Smooth muscle cell (in vitro differentiated cells): ENCODE data around the gene NBEA. TPM values are rescaled to one million over a fixed set of nuclear protein-coding genes. Genes with fewer than 3 reads are reported as not detected.

Source experiments
- DNase-seq: peaks from one replicate; lab custom pipeline; 2025; ENCODE audit not compliant: unreplicated experiment; lab: John Stamatoyannopoulos, UW
- H2AFZ ChIP-seq: fragments of 200-600 bp; sonication (generic); 2 replicates; pipeline ENCODE4 v1.6.0; 2016; ENCODE audit warnings: antibody characterized with exemption, low read depth, mild to moderate bottlenecking
- H3F3A ChIP-seq: fragments of 200-600 bp; sonication (generic); 2 replicates; pipeline ENCODE4 v1.6.0; 2017; ENCODE audit warnings: antibody characterized with exemption, low read depth
- H3K27ac ChIP-seq: fragments of 200-600 bp; sonication (generic); 2 replicates; pipeline ENCODE4 v1.5.1; 2016; ENCODE audit warnings: low read depth, mild to moderate bottlenecking
- H3K27me3 ChIP-seq: fragments of 200-600 bp; sonication (generic); 2 replicates; pipeline ENCODE4 v1.6.1; 2016; ENCODE audit warnings: low read depth, mild to moderate bottlenecking
- H3K36me3 ChIP-seq: fragments of 200-600 bp; sonication (generic); 2 replicates; pipeline ENCODE4 v1.5.1; 2016; ENCODE audit warnings: low read depth
- H3K4me1 ChIP-seq: fragments of 200-600 bp; sonication (generic); 2 replicates; pipeline ENCODE4 v1.5.1; 2016; ENCODE audit warnings: low read depth
- H3K4me2 ChIP-seq: fragments of 200-600 bp; sonication (generic); 2 replicates; pipeline ENCODE4 v1.6.0; 2016; ENCODE audit warnings: mild to moderate bottlenecking
- H3K4me3 ChIP-seq: fragments of 200-600 bp; sonication (generic); 2 replicates; pipeline ENCODE4 v1.5.1; 2016; ENCODE audit warnings: mild to moderate bottlenecking
- H3K79me2 ChIP-seq: fragments of 200-600 bp; sonication (generic); 2 replicates; pipeline ENCODE4 v1.6.0; 2016; ENCODE audit warnings: low read depth, mild to moderate bottlenecking
- H3K9ac ChIP-seq: fragments of 200-600 bp; sonication (generic); 2 replicates; pipeline ENCODE4 v1.6.0; 2016; ENCODE audit warnings: low read depth
- H3K9me3 ChIP-seq: fragments of 200-600 bp; sonication (generic); replicated peaks from 2 replicates; pipeline ENCODE4 v1.5.1; 2016; ENCODE audit warnings: low read depth
- H4K20me1 ChIP-seq: fragments of 200-600 bp; sonication (generic); 2 replicates; pipeline ENCODE4 v1.6.0; 2016; ENCODE audit warnings: low read depth
- WGBS: methylation state at CpG from one replicate; pipeline ENCODE4 v1.1.7; 2016; ENCODE audit warnings: low lambda C conversion rate; 5-methylcytosine and 5-hydroxymethylcytosine counted together
- polyA plus RNA-seq: library from polyadenylated mRNA; unstranded; fragments of >200 nt; fragmentation: Nextera tagmentation; extraction: Ambion mirVana; gene quantifications from 2 replicates; pipeline ENCODE4 v1.2.1, GENCODE V29; 2016
- total RNA-seq: library from RNA; depleted of rRNA; stranded (reverse); fragments of >200 nt; gene quantifications from 2 replicates; pipeline ENCODE4 v1.2.3, GENCODE V29; 2014
- TF ChIP-seq, protein P1 (sequence below): fragments of 200-600 bp; sonication (generic); IDR thresholded peaks from 2 replicates; pipeline ENCODE4 v1.5.1; 2017; ENCODE audit warnings: borderline replicate concordance, mild to moderate bottlenecking, antibody characterized with exemption; ENCODE audit not compliant: insufficient read depth, poor library complexity, severe bottlenecking

The NBEA gene
- total and polyA plus RNA-seq, 2 experiments from 2014 or later = 3.6 to 11.7 TPM

DNA sequence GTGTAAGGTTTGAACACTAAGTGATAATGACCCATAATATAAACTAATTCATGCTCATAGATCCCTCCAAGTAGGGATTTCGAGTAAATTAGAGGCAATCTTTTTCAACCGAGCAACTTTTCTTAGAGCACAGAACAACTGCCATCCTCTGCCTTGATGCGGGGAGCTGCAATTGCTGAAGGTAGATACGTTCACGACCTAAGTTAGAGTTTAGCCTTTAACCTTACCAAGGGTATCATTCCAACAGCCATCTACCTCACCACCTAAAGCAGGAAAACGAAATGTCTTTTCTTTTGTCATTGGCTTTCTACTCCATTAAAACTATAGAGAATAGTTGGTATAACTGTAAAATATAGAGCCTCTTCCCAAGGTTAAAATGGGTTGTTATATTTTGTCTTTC lies 42.2 kb upstream of the NBEA start:
- Histone ChIP-seq H3K9me3 (no peaks in the 10 kb centered on the region), H3K4me1 (peaks cover 16% of the 10 kb centered on the region), H3K4me2 (no peak overlapping the region), H3K4me3 (no peak overlapping the region), H4K20me1 (no peaks in the 10 kb centered on the region), H3K27me3 (peaks cover 16% of the 10 kb centered on the region), H3K27ac (no peak overlapping the region), H3F3A (no peaks in the 10 kb centered on the region), H2AFZ (no peak overlapping the region), H3K36me3 (no peaks in the 10 kb centered on the region), H3K9ac (no peak overlapping the region), H3K79me2 (no peaks in the 10 kb centered on the region)
- WGBS = 20% methylated on average over 6 of the region's 6 CpGs
- no peak for DNase-seq
- TF ChIP-seq, protein P1, sequence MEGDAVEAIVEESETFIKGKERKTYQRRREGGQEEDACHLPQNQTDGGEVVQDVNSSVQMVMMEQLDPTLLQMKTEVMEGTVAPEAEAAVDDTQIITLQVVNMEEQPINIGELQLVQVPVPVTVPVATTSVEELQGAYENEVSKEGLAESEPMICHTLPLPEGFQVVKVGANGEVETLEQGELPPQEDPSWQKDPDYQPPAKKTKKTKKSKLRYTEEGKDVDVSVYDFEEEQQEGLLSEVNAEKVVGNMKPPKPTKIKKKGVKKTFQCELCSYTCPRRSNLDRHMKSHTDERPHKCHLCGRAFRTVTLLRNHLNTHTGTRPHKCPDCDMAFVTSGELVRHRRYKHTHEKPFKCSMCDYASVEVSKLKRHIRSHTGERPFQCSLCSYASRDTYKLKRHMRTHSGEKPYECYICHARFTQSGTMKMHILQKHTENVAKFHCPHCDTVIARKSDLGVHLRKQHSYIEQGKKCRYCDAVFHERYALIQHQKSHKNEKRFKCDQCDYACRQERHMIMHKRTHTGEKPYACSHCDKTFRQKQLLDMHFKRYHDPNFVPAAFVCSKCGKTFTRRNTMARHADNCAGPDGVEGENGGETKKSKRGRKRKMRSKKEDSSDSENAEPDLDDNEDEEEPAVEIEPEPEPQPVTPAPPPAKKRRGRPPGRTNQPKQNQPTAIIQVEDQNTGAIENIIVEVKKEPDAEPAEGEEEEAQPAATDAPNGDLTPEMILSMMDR = no peak

DNA sequence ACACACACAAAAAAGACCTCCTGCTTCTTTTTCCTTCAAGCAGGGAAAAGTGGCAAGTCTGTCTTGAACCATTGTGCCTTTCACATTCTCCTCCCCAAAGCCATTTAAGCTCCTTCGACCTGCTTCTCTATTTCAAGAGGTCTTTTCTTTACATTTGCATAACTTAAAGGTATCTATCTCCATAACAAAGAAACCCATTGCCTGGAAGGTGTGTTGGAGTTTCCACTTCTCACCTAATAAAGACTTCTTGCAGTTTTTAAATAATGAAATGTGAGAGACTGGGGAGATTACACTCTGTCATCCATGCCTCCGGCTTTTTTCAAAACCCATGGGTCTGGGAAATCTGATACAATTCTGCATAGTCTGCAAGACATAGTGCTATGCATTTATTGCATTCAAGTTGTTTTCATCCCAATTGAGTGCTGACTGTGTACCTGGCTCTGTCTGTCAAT lies 41.8 kb upstream of the NBEA start:
- Histone ChIP-seq H4K20me1 (no peaks in the 10 kb centered on the region), H3F3A (no peaks in the 10 kb centered on the region), H2AFZ (no peak overlapping the region), H3K4me2 (no peak overlapping the region), H3K36me3 (no peaks in the 10 kb centered on the region), H3K27me3 (peaks cover 17% of the 10 kb centered on the region), H3K79me2 (no peaks in the 10 kb centered on the region), H3K4me1 (peaks cover 16% of the 10 kb centered on the region), H3K9me3 (no peaks in the 10 kb centered on the region), H3K27ac (no peak overlapping the region), H3K4me3 (no peak overlapping the region), H3K9ac (no peak overlapping the region)
- TF ChIP-seq, protein P1 = no peak
- DNase-seq = no peak
- WGBS = 34% methylated on average over 2 of the region's 2 CpGs

DNA sequence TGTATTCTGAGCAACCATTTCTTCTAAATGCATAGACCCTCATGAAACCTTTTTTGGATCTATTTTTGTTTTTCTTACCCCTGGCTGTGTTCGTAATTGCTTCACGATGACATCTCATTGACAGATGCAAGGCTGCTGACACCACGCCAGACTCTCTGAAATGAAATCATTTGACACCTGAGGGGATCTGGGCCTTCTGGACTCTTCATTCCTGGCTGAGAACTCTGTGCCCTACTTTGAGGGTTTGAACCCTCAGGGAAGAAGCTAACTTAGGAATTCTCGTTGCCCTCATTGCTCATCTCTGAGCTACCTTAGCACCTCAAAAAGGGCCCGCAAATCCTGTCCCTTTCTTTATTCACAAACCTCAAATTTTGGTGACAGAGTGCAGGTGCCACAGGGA lies 40.5 kb upstream of the NBEA start:
- no peak overlapping the region for H3K27ac ChIP-seq
- H2AFZ ChIP-seq = no peak overlapping the region
- no peaks in the 10 kb centered on the region for H3K36me3 ChIP-seq
- peaks cover 16% of the 10 kb centered on the region for H3K4me1 ChIP-seq
- H3K9me3 ChIP-seq = no peaks in the 10 kb centered on the region
- H3K4me2 ChIP-seq = no peak overlapping the region
- no peaks in the 10 kb centered on the region for H4K20me1 ChIP-seq
- 56% methylated on average over 5 of the region's 5 CpGs for WGBS
- H3K27me3 ChIP-seq = peaks cover 26% of the 10 kb centered on the region
- no peaks in the 10 kb centered on the region for H3F3A ChIP-seq
- no peaks in the 10 kb centered on the region for H3K79me2 ChIP-seq
- H3K4me3 ChIP-seq = no peak overlapping the region
- DNase-seq = no peak
- no peak overlapping the region for H3K9ac ChIP-seq
- TF ChIP-seq, protein P1 = no peak

DNA sequence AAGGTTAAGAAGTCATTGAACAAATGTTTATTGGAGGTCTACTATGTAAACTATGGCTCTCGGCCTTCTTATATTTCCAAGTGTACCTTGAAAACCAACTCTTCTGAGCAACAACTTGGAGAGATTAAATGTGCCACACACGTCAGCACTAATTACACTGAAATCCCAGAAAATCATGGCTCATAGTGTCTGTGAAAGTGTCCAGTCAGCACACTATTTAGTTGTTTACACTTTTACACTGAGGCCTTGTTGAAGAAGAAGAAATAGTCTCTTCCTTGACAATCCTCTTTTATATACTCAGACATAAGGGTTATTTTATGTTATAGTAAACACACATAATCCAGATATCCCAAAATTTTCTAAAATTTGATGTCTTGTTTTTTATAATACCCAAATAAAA lies 30.9 kb upstream of the NBEA start:
- Histone ChIP-seq H3K9ac (no peak overlapping the region), H3K79me2 (no peaks in the 10 kb centered on the region), H3K27me3 (peaks cover 16% of the 10 kb centered on the region), H3F3A (no peaks in the 10 kb centered on the region), H3K4me2 (no peak overlapping the region), H4K20me1 (no peaks in the 10 kb centered on the region), H3K4me3 (no peak overlapping the region), H2AFZ (no peak overlapping the region), H3K9me3 (no peaks in the 10 kb centered on the region), H3K36me3 (no peaks in the 10 kb centered on the region), H3K27ac (no peak overlapping the region), H3K4me1 (no peaks in the 10 kb centered on the region)
- 80% methylated on average over 2 of the region's 2 CpGs for WGBS
- TF ChIP-seq, protein P1 = no peak
- no peak for DNase-seq
